ACC112 (cell line): ENCODE data around the gene KBTBD7.
A peak's percentile ranks its signal among the peaks of the same experiment; 100 is the strongest.
"Not testable (repeated sequence)": the region's sequence is repeated elsewhere in the genome, so short reads cannot be mapped to it uniquely, and the experiment has no call there.

ENCODE experiments used
- H2AFZ ChIP-seq: fragments of 200-600 bp; sonication (generic); one replicate; pipeline ENCODE4 v1.6.0; 2017; ENCODE audit warnings: antibody characterized with exemption, low read length; ENCODE audit not compliant: unreplicated experiment
- H3K27ac ChIP-seq: fragments of 200-600 bp; sonication (generic); 2 replicates; pipeline ENCODE4 v1.5.1; 2014; ENCODE audit warnings: low read depth, mild to moderate bottlenecking, antibody characterized with exemption, low read length, moderate library complexity
- H3K27me3 ChIP-seq: fragments of 200-600 bp; sonication (generic); 2 replicates; pipeline ENCODE4 v1.6.1; 2014; ENCODE audit warnings: mild to moderate bottlenecking, antibody characterized with exemption, low read length, moderate library complexity, mixed read lengths; ENCODE audit not compliant: insufficient read depth
- H3K36me3 ChIP-seq: fragments of 200-600 bp; sonication (generic); 2 replicates; pipeline ENCODE4 v1.6.1; 2016; ENCODE audit warnings: mild to moderate bottlenecking, antibody characterized with exemption, low read length, moderate library complexity, mixed read lengths; ENCODE audit not compliant: insufficient read depth
- H3K4me1 ChIP-seq: fragments of 200-600 bp; sonication (generic); one replicate; pipeline ENCODE4 v1.6.1; 2016; ENCODE audit warnings: low read length, mixed read lengths; ENCODE audit not compliant: insufficient read depth, unreplicated experiment, control insufficient read depth
- H3K4me3 ChIP-seq: fragments of 200-600 bp; sonication (generic); 2 replicates; pipeline ENCODE4 v1.5.1; 2014; ENCODE audit warnings: mild to moderate bottlenecking, low read depth, low read length
- H3K79me2 ChIP-seq: fragments of 200-600 bp; sonication (generic); one replicate; pipeline ENCODE4 v1.6.0; 2016; ENCODE audit warnings: low read length; ENCODE audit not compliant: control insufficient read depth, unreplicated experiment, insufficient read depth

The KBTBD7 gene

GRCh38 chr13:41199079-41199478, 4.7 kb upstream of the KBTBD7 start:
- H3K4me1 ChIP-seq = peaks cover 4% of the 10 kb centered on the region
- no peaks in the 10 kb centered on the region for H3K36me3 ChIP-seq
- H3K27me3 ChIP-seq = no peaks in the 10 kb centered on the region
- no peak overlapping the region for H2AFZ ChIP-seq
- H3K27ac ChIP-seq = no peak overlapping the region
- H3K4me3 ChIP-seq = no peak overlapping the region
- H3K79me2 ChIP-seq = no peaks in the 10 kb centered on the region

GRCh38 chr13:41196620-41197019, 2.3 kb upstream of the KBTBD7 start:
- H3K4me1 ChIP-seq = peaks cover 13% of the 10 kb centered on the region
- H3K27ac ChIP-seq = no peak overlapping the region
- H2AFZ ChIP-seq = no peak overlapping the region
- no peak overlapping the region for H3K4me3 ChIP-seq
- no peaks in the 10 kb centered on the region for H3K36me3 ChIP-seq
- peaks cover 8% of the 10 kb centered on the region for H3K79me2 ChIP-seq
- no peaks in the 10 kb centered on the region for H3K27me3 ChIP-seq

GRCh38 chr13:41196011-41196410, 1.6 kb upstream of the KBTBD7 start:
- Histone ChIP-seq H3K36me3 (no peaks in the 10 kb centered on the region), H3K4me1 (peaks cover 15% of the 10 kb centered on the region), H3K79me2 (peaks cover 8% of the 10 kb centered on the region), H3K27ac (no peak overlapping the region), H2AFZ (peak overlapping the region; percentile 78), H3K27me3 (no peaks in the 10 kb centered on the region), H3K4me3 (peak overlapping the region; percentile 30; the same call in 1 of the 2 replicates)

- no peak overlapping the region for H2AFZ ChIP-seq
- no peaks in the 10 kb centered on the region for H3K27me3 ChIP-seq
- H3K4me1 ChIP-seq = peaks cover 20% of the 10 kb centered on the region
- H3K27ac ChIP-seq = no peak overlapping the region
- peaks cover 8% of the 10 kb centered on the region for H3K79me2 ChIP-seq
- H3K36me3 ChIP-seq = no peaks in the 10 kb centered on the region
- peak overlapping the region; percentile 79; the same call in 1 of the 2 replicates for H3K4me3 ChIP-seq
Observed at GRCh38 chr13:41193469-41193868, 900 bp downstream of the KBTBD7 start.

- H3K27me3 ChIP-seq = no peaks in the 10 kb centered on the region
- no peak overlapping the region for H2AFZ ChIP-seq
- no peak overlapping the region for H3K27ac ChIP-seq
- no peak overlapping the region for H3K4me3 ChIP-seq
- peaks cover 8% of the 10 kb centered on the region for H3K79me2 ChIP-seq
- H3K36me3 ChIP-seq = no peaks in the 10 kb centered on the region
- peaks cover 21% of the 10 kb centered on the region for H3K4me1 ChIP-seq
Observed at GRCh38 chr13:41188584-41188983, 5.8 kb downstream of the KBTBD7 start.

- Histone ChIP-seq H3K4me1 (peaks cover 12% of the 10 kb centered on the region), H3K79me2 (no peaks in the 10 kb centered on the region)
Observed at GRCh38 chr13:41186481-41186880, 7.9 kb downstream of the KBTBD7 start.

GRCh38 chr13:41182231-41182630, 12.1 kb downstream of the KBTBD7 start:
- no peaks in the 10 kb centered on the region for H3K36me3 ChIP-seq
- H3K79me2 ChIP-seq = no peaks in the 10 kb centered on the region
- H3K27ac ChIP-seq = no peak overlapping the region
- no peak overlapping the region for H2AFZ ChIP-seq
- no peak overlapping the region for H3K4me3 ChIP-seq
- H3K27me3 ChIP-seq = no peaks in the 10 kb centered on the region
- H3K4me1 ChIP-seq = peaks cover 13% of the 10 kb centered on the region

More at GRCh38 chr13:41186481-41186880, 7.9 kb downstream of the KBTBD7 start:
- Histone ChIP-seq H2AFZ (no peak overlapping the region), H3K27ac (no peak overlapping the region), H3K36me3 (no peaks in the 10 kb centered on the region), H3K4me3 (no peak overlapping the region), H3K27me3 (no peaks in the 10 kb centered on the region)

GRCh38 chr13:41179593-41180250, 14.6 kb downstream of the KBTBD7 start:
- Histone ChIP-seq H3K4me3 (peak overlapping the region; percentile 12; the same call in 1 of the 2 replicates), H2AFZ (peak overlapping the region; percentile 61), H3K36me3 (peaks cover 1% of the 10 kb centered on the region; the same call in 1 of the 2 replicates), H3K79me2 (no peaks in the 10 kb centered on the region), H3K27ac (peak overlapping the region; percentile 47), H3K4me1 (peaks cover 13% of the 10 kb centered on the region), H3K27me3 (no peaks in the 10 kb centered on the region)

GRCh38 chr13:41178040-41178439, 16.3 kb downstream of the KBTBD7 start:
- H3K27me3 ChIP-seq = no peaks in the 10 kb centered on the region
- no peaks in the 10 kb centered on the region for H3K79me2 ChIP-seq
- H3K4me3 ChIP-seq = no peak overlapping the region
- H3K36me3 ChIP-seq = peaks cover 5% of the 10 kb centered on the region; the same call in 1 of the 2 replicates
- H3K27ac ChIP-seq = no peak overlapping the region
- H2AFZ ChIP-seq = no peak overlapping the region
- H3K4me1 ChIP-seq = peaks cover 13% of the 10 kb centered on the region

- H3K4me3 ChIP-seq = no peak overlapping the region
- peaks cover 13% of the 10 kb centered on the region for H3K4me1 ChIP-seq
- H3K27me3 ChIP-seq = no peaks in the 10 kb centered on the region
- peaks cover 5% of the 10 kb centered on the region; the same call in 1 of the 2 replicates for H3K36me3 ChIP-seq
- no peaks in the 10 kb centered on the region for H3K79me2 ChIP-seq
- H2AFZ ChIP-seq = no peak overlapping the region
- H3K27ac ChIP-seq = no peak overlapping the region
Observed at GRCh38 chr13:41177616-41178015, 16.8 kb downstream of the KBTBD7 start.

GRCh38 chr13:41175576-41175975, 18.8 kb downstream of the KBTBD7 start:
- H3K79me2 ChIP-seq, H3K4me3 ChIP-seq, H2AFZ ChIP-seq, H3K27me3 ChIP-seq, H3K27ac ChIP-seq, H3K36me3 ChIP-seq: not testable (repeated sequence)
- peaks cover 13% of the 10 kb centered on the region for H3K4me1 ChIP-seq
